Measurements from ENCODE around the gene C5orf24. TPM values are rescaled to one million over a fixed set of nuclear protein-coding genes. Genes with fewer than 3 reads are reported as not detected.
"Not testable (repeated sequence)": the region's sequence is repeated elsewhere in the genome, so short reads cannot be mapped to it uniquely, and the experiment has no call there.

The C5orf24 gene
- total RNA-seq, 3 donors from 2014 or later (not counting 1 experiment from before 2014, with no cell fraction given): 42.7 to 49.8 (median 44.7) TPM

DNA sequence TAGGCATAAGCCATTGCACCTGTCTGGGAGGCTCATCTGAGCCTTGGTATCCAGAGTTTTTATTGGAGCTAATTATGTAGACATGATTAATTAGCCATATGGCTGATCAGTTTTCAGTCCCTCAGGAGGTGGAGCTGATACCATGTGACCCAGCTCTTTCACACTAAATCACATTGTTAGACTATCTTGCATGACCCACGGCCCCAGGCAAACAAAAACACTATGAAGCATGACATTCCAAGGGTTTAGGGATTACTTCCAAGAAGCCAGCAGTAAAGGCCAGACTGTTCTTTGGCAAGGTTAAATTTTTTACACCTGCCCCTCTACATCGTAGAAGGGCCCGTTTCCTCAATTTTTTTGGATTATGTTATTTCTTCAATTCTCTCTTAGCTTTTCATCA is 5.0 kb upstream of the C5orf24 start:
- Histone ChIP-seq H3K9me3 (ENCODE audit: control insufficient read depth, insufficient read depth, low read length) (no peaks in the 10 kb centered on the region), H3K27ac (ENCODE audit: low read length) (no peak overlapping the region), H3K36me3 (ENCODE audit: control insufficient read depth, insufficient read depth, low read length) (peaks cover 6% of the 10 kb centered on the region), H3K4me3 (ENCODE audit: low read length) (no peak overlapping the region), H3K4me1 (ENCODE audit: control insufficient read depth, insufficient read depth, low read length) (peaks cover 7% of the 10 kb centered on the region), H3K27me3 (ENCODE audit: control insufficient read depth, insufficient read depth, low read length) (no peaks in the 10 kb centered on the region)
- Mint-ChIP-seq H3K36me3 (no peaks in the 10 kb centered on the region), H3K27me3 (ENCODE audit: low read depth in 2 of 2) (no peaks in the 10 kb centered on the region), H3K4me1 (peaks cover 8 to 9% of the 10 kb centered on the region in 2 donors), H3K9me3 (no peaks in the 10 kb centered on the region), H3K4me3 (no peak overlapping the region), H3K27ac (no peak overlapping the region)
- intact Hi-C loops (cut with micrococcal nuclease): no loop called here
- 100% methylated on average over 2 of the region's 3 CpGs for WGBS (ENCODE audit: insufficient coverage)
- ATAC-seq (no peak), DNase-seq (no peak)
- TF ChIP-seq, protein P1, sequence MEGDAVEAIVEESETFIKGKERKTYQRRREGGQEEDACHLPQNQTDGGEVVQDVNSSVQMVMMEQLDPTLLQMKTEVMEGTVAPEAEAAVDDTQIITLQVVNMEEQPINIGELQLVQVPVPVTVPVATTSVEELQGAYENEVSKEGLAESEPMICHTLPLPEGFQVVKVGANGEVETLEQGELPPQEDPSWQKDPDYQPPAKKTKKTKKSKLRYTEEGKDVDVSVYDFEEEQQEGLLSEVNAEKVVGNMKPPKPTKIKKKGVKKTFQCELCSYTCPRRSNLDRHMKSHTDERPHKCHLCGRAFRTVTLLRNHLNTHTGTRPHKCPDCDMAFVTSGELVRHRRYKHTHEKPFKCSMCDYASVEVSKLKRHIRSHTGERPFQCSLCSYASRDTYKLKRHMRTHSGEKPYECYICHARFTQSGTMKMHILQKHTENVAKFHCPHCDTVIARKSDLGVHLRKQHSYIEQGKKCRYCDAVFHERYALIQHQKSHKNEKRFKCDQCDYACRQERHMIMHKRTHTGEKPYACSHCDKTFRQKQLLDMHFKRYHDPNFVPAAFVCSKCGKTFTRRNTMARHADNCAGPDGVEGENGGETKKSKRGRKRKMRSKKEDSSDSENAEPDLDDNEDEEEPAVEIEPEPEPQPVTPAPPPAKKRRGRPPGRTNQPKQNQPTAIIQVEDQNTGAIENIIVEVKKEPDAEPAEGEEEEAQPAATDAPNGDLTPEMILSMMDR (IDR thresholded peaks at IDR 0.05): no peak

DNA sequence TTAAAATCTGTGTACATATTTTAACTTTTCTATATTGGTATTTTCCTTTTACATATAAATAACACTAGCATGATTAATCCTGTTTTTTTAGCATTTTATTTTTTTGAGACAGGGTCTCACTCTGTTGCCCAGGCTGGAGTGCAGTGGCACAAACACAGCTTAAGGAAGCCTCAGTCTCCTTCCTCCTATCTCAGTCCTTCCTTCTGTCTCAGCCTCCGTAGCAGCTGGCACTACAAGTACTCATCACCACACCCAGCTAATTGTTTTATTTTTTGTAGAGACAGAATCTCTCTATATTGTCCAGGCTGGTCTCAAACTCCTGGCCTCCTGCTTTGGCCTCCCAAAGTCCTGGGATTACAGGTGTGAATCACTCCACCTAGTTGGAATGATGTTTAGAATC is 1.5 kb upstream of the C5orf24 start:
- H3K36me3 Mint-ChIP-seq: no peaks in the 10 kb centered on the region
- peaks cover 8% of the 10 kb centered on the region for H3K36me3 ChIP-seq (ENCODE audit: control insufficient read depth, insufficient read depth, low read length)
- H3K27me3 ChIP-seq (ENCODE audit: control insufficient read depth, insufficient read depth, low read length): no peaks in the 10 kb centered on the region
- WGBS (ENCODE audit: insufficient coverage): 80% methylated on average over 1 of the region's 1 CpG
- ATAC-seq: no peak
- H3K27me3 Mint-ChIP-seq (ENCODE audit: low read depth in 2 of 2): no peaks in the 10 kb centered on the region
- TF ChIP-seq, protein P1 (IDR thresholded peaks at IDR 0.05): no peak
- H3K27ac ChIP-seq (ENCODE audit: low read length): no peak overlapping the region
- H3K4me3 Mint-ChIP-seq: no peak overlapping the region
- H3K4me1 Mint-ChIP-seq: peaks cover 19 to 22% of the 10 kb centered on the region in 2 donors
- intact Hi-C loops (cut with micrococcal nuclease): no loop called here
- H3K4me1 ChIP-seq (ENCODE audit: control insufficient read depth, insufficient read depth, low read length): peaks cover 23% of the 10 kb centered on the region
- no peaks in the 10 kb centered on the region for H3K9me3 ChIP-seq (ENCODE audit: control insufficient read depth, insufficient read depth, low read length)
- H3K27ac Mint-ChIP-seq: peak overlapping the region; percentile 94 to 99
- no peak for DNase-seq
- H3K9me3 Mint-ChIP-seq: no peaks in the 10 kb centered on the region
- H3K4me3 ChIP-seq (ENCODE audit: low read length): no peak overlapping the region

DNA sequence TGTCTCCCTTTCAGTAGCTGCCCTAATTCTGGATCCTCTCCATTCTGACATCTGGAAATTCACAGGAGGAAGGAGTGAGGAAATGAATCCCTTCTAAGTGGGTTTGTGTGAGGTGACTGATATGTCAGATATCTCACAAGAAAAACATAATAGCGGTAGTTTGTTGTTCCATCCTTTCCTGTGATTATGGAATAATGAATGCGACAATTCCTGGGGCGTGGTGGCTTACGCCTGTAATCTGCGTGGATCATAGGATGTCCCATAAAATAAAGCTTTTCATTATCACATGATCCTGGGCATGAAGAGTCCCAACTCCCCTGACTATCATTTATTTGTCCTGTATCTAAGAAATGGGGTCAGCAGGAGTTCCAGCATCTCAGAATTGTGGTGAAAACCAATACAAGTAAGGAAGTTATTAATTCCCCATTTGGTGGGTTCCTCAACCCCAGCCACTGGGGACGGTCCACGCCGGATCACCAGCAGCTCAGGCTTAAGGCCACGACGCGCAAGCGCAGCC is 375 bp upstream of the C5orf24 start:
- H3K9me3 Mint-ChIP-seq: no peaks in the 10 kb centered on the region
- DNase-seq (no peak), ATAC-seq (no peak)
- peak overlapping the region; percentile 23 for H3K4me3 ChIP-seq (ENCODE audit: low read length)
- no peaks in the 10 kb centered on the region for H3K27me3 Mint-ChIP-seq (ENCODE audit: low read depth in 2 of 2)
- peaks cover 19 to 27% of the 10 kb centered on the region in 2 donors for H3K4me1 Mint-ChIP-seq
- H3K36me3 ChIP-seq (ENCODE audit: control insufficient read depth, insufficient read depth, low read length): peaks cover 7% of the 10 kb centered on the region
- no peaks in the 10 kb centered on the region for H3K9me3 ChIP-seq (ENCODE audit: control insufficient read depth, insufficient read depth, low read length)
- no peaks in the 10 kb centered on the region for H3K27me3 ChIP-seq (ENCODE audit: control insufficient read depth, insufficient read depth, low read length)
- TF ChIP-seq, protein P1 (IDR thresholded peaks at IDR 0.05): no peak
- intact Hi-C loops (cut with micrococcal nuclease): loop anchor here (1.0 kb wide), 3 partner anchors 29 to 107 kb away; partner anchors contain the start of genes CAMLG, PCBD2 and TXNDC15
- peak overlapping the region; percentile 94 to 99 for H3K27ac Mint-ChIP-seq
- H3K4me1 ChIP-seq (ENCODE audit: control insufficient read depth, insufficient read depth, low read length): peaks cover 23% of the 10 kb centered on the region
- no peaks in the 10 kb centered on the region for H3K36me3 Mint-ChIP-seq
- peak overlapping the region; percentile 92 for H3K27ac ChIP-seq (ENCODE audit: low read length)
- peak overlapping the region; percentile 96 for H3K4me3 Mint-ChIP-seq
- 23% methylated on average over 11 of the region's 12 CpGs for WGBS (ENCODE audit: insufficient coverage)

DNA sequence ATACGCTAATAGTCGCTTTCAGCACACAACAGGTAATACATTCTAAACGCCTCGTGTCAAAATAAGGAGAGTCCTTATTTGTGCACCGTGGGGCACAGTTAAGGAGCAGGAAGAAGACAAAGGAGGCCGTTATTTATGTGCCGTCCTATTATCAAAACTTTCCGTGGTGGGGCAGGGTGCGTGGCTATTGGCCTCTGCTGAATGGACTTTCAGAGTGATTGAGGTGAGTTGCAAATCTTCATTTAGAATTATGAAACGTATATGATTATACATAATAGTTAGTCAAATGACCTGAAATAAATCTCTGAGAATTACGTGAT is 833 bp downstream of the C5orf24 start:
- peak overlapping the region; percentile 97 for H3K27ac ChIP-seq (ENCODE audit: low read length)
- H3K4me1 Mint-ChIP-seq: peaks cover 27% of the 10 kb centered on the region in 2 donors
- H3K4me3 ChIP-seq (ENCODE audit: low read length): peak overlapping the region; percentile 87
- H3K27me3 ChIP-seq (ENCODE audit: control insufficient read depth, insufficient read depth, low read length): no peaks in the 10 kb centered on the region
- WGBS (ENCODE audit: insufficient coverage): under 1% methylated on average over 10 of the region's 11 CpGs
- H3K36me3 Mint-ChIP-seq: no peaks in the 10 kb centered on the region
- H3K9me3 ChIP-seq (ENCODE audit: control insufficient read depth, insufficient read depth, low read length): no peaks in the 10 kb centered on the region
- TF ChIP-seq, protein P1 (IDR thresholded peaks at IDR 0.05): no peak
- no peaks in the 10 kb centered on the region for H3K9me3 Mint-ChIP-seq
- DNase-seq (no peak), ATAC-seq (no peak)
- H3K4me3 Mint-ChIP-seq: peak overlapping the region; percentile 96
- H3K36me3 ChIP-seq (ENCODE audit: control insufficient read depth, insufficient read depth, low read length): peaks cover 3% of the 10 kb centered on the region
- peak overlapping the region; percentile 94 to 99 for H3K27ac Mint-ChIP-seq
- intact Hi-C loops (cut with micrococcal nuclease): no loop called here
- peaks cover 28% of the 10 kb centered on the region for H3K4me1 ChIP-seq (ENCODE audit: control insufficient read depth, insufficient read depth, low read length)
- H3K27me3 Mint-ChIP-seq (ENCODE audit: low read depth in 2 of 2): no peaks in the 10 kb centered on the region

DNA sequence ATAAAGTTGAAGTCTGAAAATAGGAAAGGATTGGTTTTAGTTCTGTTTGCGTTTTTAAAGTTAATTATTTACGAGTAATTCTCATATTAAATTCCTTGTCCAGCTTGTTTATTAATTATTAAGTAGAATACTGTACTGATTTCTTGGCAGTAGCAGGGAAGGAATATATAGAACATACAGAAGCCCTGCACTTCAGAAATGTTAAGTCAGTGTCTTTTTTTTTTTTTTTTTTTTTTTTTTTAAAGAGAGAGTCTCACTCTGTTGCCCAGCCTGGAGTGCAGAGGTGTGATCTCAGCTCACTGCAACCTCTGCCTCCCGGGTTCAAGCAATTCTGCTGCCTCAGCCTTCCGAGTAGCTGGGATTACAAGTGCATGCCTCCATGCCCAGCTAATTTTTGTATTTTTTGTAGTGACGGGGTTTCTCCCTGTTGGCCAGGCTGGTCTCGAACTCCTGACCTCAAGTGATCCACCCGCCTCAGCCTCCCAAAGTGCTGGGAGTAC is 3.7 kb downstream of the C5orf24 start:
- H3K27me3 Mint-ChIP-seq (ENCODE audit: low read depth in 2 of 2); H3K36me3 Mint-ChIP-seq; H3K4me3 Mint-ChIP-seq; intact Hi-C loops (cut with micrococcal nuclease); H3K4me3 ChIP-seq (ENCODE audit: low read length); H3K36me3 ChIP-seq (ENCODE audit: control insufficient read depth, insufficient read depth, low read length); H3K9me3 ChIP-seq (ENCODE audit: control insufficient read depth, insufficient read depth, low read length); ATAC-seq; H3K27me3 ChIP-seq (ENCODE audit: control insufficient read depth, insufficient read depth, low read length); H3K27ac ChIP-seq (ENCODE audit: low read length); DNase-seq; H3K9me3 Mint-ChIP-seq: not testable (repeated sequence)
- peak overlapping the region; percentile 40 to 53 for H3K27ac Mint-ChIP-seq
- 88% methylated on average over 5 of the region's 7 CpGs for WGBS (ENCODE audit: insufficient coverage)
- H3K4me1 Mint-ChIP-seq: peaks cover 43% of the 10 kb centered on the region in 2 donors
- peaks cover 39% of the 10 kb centered on the region for H3K4me1 ChIP-seq (ENCODE audit: control insufficient read depth, insufficient read depth, low read length)

Data from natural killer cell (primary cell).